ENCODE data around the gene GP1BB.

DNA sequence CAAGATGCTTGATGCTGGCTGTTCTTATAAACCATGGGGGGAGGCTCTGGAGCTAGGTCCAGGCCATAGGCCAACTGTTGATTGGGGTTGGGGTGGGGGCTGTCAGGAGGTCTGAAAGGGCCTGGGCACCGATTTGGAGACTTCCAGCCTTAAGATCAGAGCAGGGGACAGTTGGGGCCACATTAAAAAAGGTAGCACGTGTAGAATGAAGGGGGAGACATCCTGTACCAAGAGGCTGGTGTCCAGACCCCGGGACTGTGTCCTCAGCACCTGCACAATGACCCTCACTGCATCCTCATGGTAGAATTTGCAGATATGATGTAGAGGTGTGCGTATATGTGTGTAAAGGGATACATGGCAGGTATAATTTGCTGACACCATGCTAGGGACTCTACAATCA, 24.8 kb downstream of the GP1BB start:
- TF ChIP-seq, protein P1, sequence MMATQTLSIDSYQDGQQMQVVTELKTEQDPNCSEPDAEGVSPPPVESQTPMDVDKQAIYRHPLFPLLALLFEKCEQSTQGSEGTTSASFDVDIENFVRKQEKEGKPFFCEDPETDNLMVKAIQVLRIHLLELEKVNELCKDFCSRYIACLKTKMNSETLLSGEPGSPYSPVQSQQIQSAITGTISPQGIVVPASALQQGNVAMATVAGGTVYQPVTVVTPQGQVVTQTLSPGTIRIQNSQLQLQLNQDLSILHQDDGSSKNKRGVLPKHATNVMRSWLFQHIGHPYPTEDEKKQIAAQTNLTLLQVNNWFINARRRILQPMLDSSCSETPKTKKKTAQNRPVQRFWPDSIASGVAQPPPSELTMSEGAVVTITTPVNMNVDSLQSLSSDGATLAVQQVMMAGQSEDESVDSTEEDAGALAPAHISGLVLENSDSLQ (IDR thresholded peaks at IDR 0.05) = no peak
- TF ChIP-seq SP1 (IDR thresholded peaks at IDR 0.05) = no peak

Measured in HEK293T (cell line).